Tibial artery (tissue), 4 donors: ENCODE data around the gene ZKSCAN7.
"Not testable (repeated sequence)": the region's sequence is repeated elsewhere in the genome, so short reads cannot be mapped to it uniquely, and the experiment has no call there.

Experiments used
- DNase-seq, 2 donors: peaks; one replicate each; pipeline ENCODE4 v3.0.0-alpha.2; 2019
- H3K27ac ChIP-seq, 2 donors: fragments of 200-600 bp; sonication (generic) in 1 of 2; 1 replicate in 1 of 2; 2 replicates in 1 of 2; pipeline ENCODE4 v1.5.1; 2018 to 2019; ENCODE audit warnings: mild to moderate bottlenecking in 1 of 2
- H3K27me3 ChIP-seq, 2 donors: fragments of 200-600 bp; sonication (generic) in 1 of 2; one replicate each; pipeline versions ENCODE4 v1.5.1 to v1.6.0; 2016 to 2019
- H3K36me3 ChIP-seq, 3 donors: fragments of 200-600 bp; sonication (generic) in 2 of 3; one replicate each; pipeline ENCODE4 v1.5.1; 2016 to 2019; ENCODE audit warnings: mild to moderate bottlenecking in 2 of 3
- H3K4me1 ChIP-seq, 4 donors: fragments of 200-600 bp; sonication (generic) in 2 of 4; 1 replicate in 3 of 4; 2 replicates in 1 of 4; pipeline ENCODE4 v1.5.1; 2016 to 2019
- H3K4me3 ChIP-seq, 2 donors: fragments of 200-600 bp; sonication (generic) in 1 of 2; 1 replicate in 1 of 2; 2 replicates in 1 of 2; pipeline ENCODE4 v1.5.1; 2018 to 2019; ENCODE audit warnings: mild to moderate bottlenecking in 2 of 2
- H3K9me3 ChIP-seq, 3 donors: fragments of 200-600 bp; sonication (generic) in 1 of 3; one replicate each; pipeline ENCODE4 v1.5.1; 2016 to 2019
- intact Hi-C: fragments of 100-400 bp; cut with DNase I; formaldehyde crosslinking; loops from one replicate; pipeline ENCODE4 v1.15.0; 2023; ENCODE audit warnings: low total_unique reads
- TF ChIP-seq, protein P1 (sequence below), 2 experiments: fragments of 200-600 bp in 1 of 2; fragments of 450-650 bp in 1 of 2; IDR thresholded peaks; one replicate each; pipeline ENCODE4 v1.5.1; 2017 to 2019; ENCODE audit warnings: antibody characterized with exemption in 2 of 2, mild to moderate bottlenecking in 1 of 2, moderate library complexity in 1 of 2

ZKSCAN7 gene

DNA sequence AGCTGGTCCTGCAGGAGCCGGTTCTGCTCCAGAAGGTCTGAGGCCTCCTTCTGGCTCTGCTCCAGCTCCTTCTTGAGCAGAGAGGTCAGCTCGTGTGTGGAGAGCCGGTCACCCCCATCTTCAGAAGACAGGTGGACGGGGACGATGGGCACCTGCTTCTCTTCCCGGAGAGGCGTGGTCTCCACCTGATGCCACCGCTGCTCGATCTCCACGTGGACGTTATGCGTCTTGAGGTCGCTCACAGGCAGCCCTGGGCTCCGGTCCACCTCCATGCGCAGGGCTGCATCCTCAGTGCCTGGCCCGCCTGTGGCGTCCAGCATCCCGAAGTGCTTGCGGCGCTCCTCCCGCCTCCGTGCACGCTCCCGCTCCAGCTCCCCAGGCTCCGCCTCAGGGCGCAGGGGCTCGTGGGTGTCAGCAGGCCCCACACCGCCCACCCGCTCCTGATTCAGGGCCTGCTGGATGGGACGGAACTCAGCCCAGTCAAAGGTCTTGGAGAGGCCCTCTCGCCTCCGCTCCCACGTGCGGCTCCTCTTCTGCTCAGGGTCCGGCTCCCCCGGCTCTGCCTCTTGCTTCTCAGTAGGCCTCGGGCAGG is 24.0 kb downstream of the ZKSCAN7 start:
- not testable (repeated sequence) for H3K27ac ChIP-seq, H3K36me3 ChIP-seq

DNA sequence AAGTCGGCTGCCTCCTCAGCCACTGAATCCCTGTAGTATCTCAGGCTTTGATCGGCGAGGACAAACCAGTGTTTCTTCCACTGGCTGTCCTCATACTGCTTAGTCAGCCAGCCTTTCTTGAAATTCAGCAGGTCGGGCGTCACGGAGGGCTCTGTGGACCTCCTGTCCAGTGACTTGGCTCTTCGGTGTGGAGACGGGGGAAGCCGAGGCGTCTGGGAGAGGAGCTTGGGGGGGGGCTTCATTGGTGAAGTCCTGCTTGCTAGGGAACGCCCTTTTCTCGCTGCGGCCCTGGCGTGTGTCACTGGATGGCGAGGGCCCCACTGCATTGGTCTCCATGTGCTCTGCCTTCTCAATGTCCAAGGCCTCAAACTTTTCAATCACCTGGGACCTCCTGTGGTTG is 24.8 kb downstream of the ZKSCAN7 start:
- H3K9me3 ChIP-seq, intact Hi-C loops, H3K36me3 ChIP-seq, H3K4me3 ChIP-seq, DNase-seq, H3K27ac ChIP-seq, H3K4me1 ChIP-seq, H3K27me3 ChIP-seq: not testable (repeated sequence)

More for the DNA sequence above, 24.0 kb downstream of the ZKSCAN7 start:
- H3K4me1 ChIP-seq, H3K27me3 ChIP-seq, H3K9me3 ChIP-seq, H3K4me3 ChIP-seq, DNase-seq, intact Hi-C loops: not testable (repeated sequence)

DNA sequence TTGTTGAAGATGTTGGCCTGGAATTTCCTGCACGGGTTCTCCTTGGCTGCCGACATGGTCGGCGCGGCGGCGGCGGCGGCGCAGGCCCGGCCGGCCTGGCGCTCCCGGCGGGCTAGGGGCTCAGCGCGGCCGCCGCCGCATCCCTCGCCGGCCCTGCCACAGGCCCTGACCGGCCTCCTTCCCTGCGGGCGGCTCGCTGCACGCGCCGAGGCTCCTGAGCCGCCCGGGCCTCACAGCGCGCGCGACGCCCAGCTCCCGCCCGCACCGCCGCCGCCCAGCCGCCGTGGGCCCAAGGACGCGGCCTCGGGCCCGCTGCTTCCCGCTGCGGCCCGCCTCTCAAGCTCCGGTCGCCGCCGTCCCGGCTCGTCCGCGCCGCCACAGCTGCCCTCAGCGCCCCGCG is 26.0 kb downstream of the ZKSCAN7 start:
- H3K27me3 ChIP-seq, H3K4me3 ChIP-seq, DNase-seq, intact Hi-C loops, H3K27ac ChIP-seq, H3K9me3 ChIP-seq, H3K36me3 ChIP-seq: not testable (repeated sequence)
- peaks cover 0 to 17% (median 13%) of the 10 kb centered on the region in 4 donors for H3K4me1 ChIP-seq

DNA sequence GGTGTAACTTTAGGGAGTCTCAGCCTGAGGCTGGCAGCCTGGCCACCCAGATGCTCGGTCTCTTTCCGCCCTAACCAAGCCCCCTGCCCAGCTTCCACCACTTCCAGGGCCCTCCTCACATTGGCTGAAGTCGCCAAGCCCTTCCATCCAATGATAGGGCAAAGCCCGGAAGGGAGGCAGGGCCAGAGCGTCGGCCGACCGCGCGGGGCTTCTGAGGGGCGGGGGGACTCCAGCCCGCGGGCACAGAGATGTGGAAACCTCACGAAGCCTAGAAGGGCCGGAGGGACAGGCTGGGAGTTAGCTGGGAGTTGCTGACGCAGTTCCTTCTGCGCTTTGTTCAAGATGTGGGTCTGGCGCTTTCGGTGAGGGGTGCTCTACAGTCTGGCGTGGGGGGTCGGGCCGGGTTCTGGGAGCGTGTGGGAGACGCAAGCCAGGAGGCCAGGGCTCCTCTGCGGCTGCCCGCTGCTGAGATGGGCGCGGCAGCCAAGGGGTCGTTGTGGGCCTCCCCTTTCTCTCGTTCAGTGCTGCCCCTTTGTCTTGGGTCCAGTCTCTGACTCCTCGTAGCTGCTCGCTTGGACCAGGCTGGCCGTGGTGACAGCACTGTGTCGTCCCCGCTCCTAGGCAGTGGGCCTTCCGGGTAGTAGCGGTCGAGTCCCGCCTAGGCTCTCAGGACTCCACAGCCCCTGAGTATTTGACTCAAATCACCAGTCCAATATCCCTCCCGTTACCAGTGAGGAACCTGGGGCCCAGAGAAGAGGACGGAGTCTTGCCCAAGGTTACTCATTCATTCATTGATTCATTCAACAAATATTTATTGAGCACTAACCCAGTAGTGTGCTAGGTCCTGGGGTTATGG is 29.9 kb downstream of the ZKSCAN7 start, which contains the start of gene ZNF660:
Gene ZNF660 (plus strand): TSS at position 319 of the 856 bp plus-strand sequence. CDS start 9,230 bp downstream, outside the sequence.
- no peaks in the 10 kb centered on the region for H3K27me3 ChIP-seq
- H3K27ac ChIP-seq: peak within 1 kb of the TSS; percentile 74 to 83
- peak; percentile 52 to 80 for DNase-seq
- H3K36me3 ChIP-seq: peaks cover 27 to 30% (median 29%) of the 10 kb centered on the region in 3 donors
- intact Hi-C loops: loop anchor here (5.0 kb wide), 1 partner anchor 37 kb away; no protein-coding TSS in a partner anchor
- TF ChIP-seq, protein P1, sequence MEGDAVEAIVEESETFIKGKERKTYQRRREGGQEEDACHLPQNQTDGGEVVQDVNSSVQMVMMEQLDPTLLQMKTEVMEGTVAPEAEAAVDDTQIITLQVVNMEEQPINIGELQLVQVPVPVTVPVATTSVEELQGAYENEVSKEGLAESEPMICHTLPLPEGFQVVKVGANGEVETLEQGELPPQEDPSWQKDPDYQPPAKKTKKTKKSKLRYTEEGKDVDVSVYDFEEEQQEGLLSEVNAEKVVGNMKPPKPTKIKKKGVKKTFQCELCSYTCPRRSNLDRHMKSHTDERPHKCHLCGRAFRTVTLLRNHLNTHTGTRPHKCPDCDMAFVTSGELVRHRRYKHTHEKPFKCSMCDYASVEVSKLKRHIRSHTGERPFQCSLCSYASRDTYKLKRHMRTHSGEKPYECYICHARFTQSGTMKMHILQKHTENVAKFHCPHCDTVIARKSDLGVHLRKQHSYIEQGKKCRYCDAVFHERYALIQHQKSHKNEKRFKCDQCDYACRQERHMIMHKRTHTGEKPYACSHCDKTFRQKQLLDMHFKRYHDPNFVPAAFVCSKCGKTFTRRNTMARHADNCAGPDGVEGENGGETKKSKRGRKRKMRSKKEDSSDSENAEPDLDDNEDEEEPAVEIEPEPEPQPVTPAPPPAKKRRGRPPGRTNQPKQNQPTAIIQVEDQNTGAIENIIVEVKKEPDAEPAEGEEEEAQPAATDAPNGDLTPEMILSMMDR (IDR thresholded peaks at IDR 0.05): no peak
- H3K4me1 ChIP-seq: peaks cover 0 to 20% (median 14%) of the 10 kb centered on the region in 4 donors
- peaks cover 0 to 4% (median 0%) of the 10 kb centered on the region in 3 donors for H3K9me3 ChIP-seq
- H3K4me3 ChIP-seq: peak within 1 kb of the TSS; percentile 69 to 73

DNA sequence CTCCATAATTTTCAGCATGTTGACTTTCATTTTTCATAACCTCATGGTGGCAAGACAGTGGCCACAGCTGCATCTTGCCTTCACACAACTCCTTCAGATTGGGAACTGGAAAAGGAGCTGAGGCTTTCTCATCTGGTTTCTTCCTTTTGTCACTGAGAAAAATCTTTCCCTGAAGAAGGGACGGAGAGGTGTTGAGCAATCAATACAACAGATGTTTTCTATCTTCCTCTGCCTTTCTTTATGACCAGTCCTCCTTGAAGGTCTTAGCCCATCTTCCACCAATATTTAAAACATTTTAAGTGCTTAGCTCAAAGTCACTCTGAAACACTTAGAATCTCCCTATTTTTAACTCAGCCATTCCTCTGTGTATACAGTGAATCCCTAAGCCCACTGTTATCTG is 41.6 kb downstream of the ZKSCAN7 start:
- Histone ChIP-seq H3K27me3 (no peaks in the 10 kb centered on the region), H3K9me3 (peaks cover 0 to 95% (median 52%) of the 10 kb centered on the region in 3 donors)
- TF ChIP-seq, protein P1 (IDR thresholded peaks at IDR 0.05): no peak

DNA sequence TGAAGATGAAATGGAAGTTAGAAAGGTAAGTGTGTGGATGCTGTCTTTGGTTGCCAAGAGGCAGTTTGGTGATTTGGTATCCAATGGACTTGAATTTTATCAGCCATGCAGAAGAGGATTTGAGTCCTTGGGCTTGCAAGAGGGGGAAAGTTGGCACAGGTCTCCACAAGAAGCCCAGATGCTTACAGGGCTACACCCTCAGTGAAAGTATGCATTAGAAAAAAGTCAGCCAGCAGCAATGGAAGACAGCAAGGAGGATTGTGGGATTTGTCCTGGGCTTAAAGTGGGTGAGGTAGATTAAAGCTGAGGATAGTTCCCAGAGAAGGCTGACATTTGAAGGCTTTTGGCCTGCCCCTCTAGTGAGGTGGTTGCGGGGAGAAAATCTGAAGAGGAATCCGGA is 46.8 kb downstream of the ZKSCAN7 start:
- no peaks in the 10 kb centered on the region for H3K4me1 ChIP-seq
- intact Hi-C loops: no loop called here
- no peak overlapping the region for H3K4me3 ChIP-seq
- peaks cover 21 to 64% (median 59%) of the 10 kb centered on the region in 3 donors for H3K36me3 ChIP-seq
- no peaks in the 10 kb centered on the region for H3K27me3 ChIP-seq
- DNase-seq: no peak
- H3K27ac ChIP-seq: no peak overlapping the region
- TF ChIP-seq, protein P1 (IDR thresholded peaks at IDR 0.05): no peak
- peaks cover 0 to 77% (median 23%) of the 10 kb centered on the region in 3 donors for H3K9me3 ChIP-seq

More for the DNA sequence above, 41.6 kb downstream of the ZKSCAN7 start:
- intact Hi-C loops: no loop called here
- Histone ChIP-seq H3K4me3 (no peak overlapping the region), H3K4me1 (no peaks in the 10 kb centered on the region), H3K27ac (no peak overlapping the region), H3K36me3 (peaks cover 62 to 96% (median 89%) of the 10 kb centered on the region in 3 donors)
- no peak for DNase-seq

DNA sequence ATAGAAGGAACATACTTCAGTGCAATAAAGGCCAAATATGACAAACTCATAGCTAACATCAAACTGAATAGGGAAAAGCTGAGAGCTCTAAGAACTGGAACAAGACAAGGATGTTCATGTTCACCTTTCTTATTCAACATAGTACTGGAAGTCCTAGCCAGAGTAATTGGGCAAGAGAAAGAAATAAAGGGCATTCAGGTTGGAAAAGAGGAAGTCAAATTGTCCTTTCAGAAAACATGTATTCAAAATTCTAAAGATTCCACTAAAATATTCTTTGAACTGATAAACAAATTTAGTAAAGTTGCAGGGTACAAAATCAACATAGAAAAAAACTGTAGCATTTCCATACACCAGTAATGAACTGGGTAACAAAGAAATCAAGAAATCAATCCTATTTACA is 57.7 kb downstream of the ZKSCAN7 start:
- DNase-seq: no peak
- H3K4me3 ChIP-seq: no peak overlapping the region
- H3K9me3 ChIP-seq: peaks cover 0 to 27% (median 3%) of the 10 kb centered on the region in 3 donors
- H3K27me3 ChIP-seq: no peaks in the 10 kb centered on the region
- peaks cover 0 to 16% (median 9%) of the 10 kb centered on the region in 3 donors for H3K36me3 ChIP-seq
- TF ChIP-seq, protein P1 (IDR thresholded peaks at IDR 0.05): no peak
- H3K4me1 ChIP-seq: no peaks in the 10 kb centered on the region
- intact Hi-C loops: no loop called here
- no peak overlapping the region for H3K27ac ChIP-seq
